T-helper 1 cell (primary cell): ENCODE results near the gene VASP.
"Not testable (repeated sequence)": the region's sequence is repeated elsewhere in the genome, so short reads cannot be mapped to it uniquely, and the experiment has no call there.

Experiments
- DNase-seq, 5 donors: peaks; one replicate each; pipeline ENCODE4 v3.0.0-alpha.2; 2012 to 2020

Gene VASP

GRCh38 chr19:45497791-45498190 lies 9.5 kb upstream of the VASP start:
- DNase-seq = no peak

GRCh38 chr19:45498411-45499195 lies 8.7 kb upstream of the VASP start, which contains the start of gene PPM1N:
Gene PPM1N, plus strand, starts transcription at chr19:45498443. Its CDS starts 30 bp downstream, at chr19:45498473.
- peak in 3 of 5 donors; percentile 58 to 74 (median 60) for DNase-seq

- peak in 3 of 5 donors; percentile 40 to 82 (median 50) for DNase-seq
These were observed 7.8 kb upstream of the VASP start for GRCh38 chr19:45499196-45500180.

GRCh38 chr19:45500918-45501729 lies 6.2 kb upstream of the VASP start:
- no peak for DNase-seq

GRCh38 chr19:45501730-45502014 lies 5.6 kb upstream of the VASP start:
- DNase-seq = no peak

GRCh38 chr19:45502111-45502510 lies 5.2 kb upstream of the VASP start:
- DNase-seq = no peak

GRCh38 chr19:45503909-45504308 lies 3.4 kb upstream of the VASP start:
- DNase-seq = no peak

GRCh38 chr19:45505151-45505995 lies 1.9 kb upstream of the VASP start:
- no peak for DNase-seq

GRCh38 chr19:45505996-45506245 lies 1.4 kb upstream of the VASP start:
- no peak for DNase-seq

- DNase-seq = peak; percentile 90 to 97 (median 96)
These were observed 862 bp upstream of the VASP start for GRCh38 chr19:45506246-45506988.

- DNase-seq = no peak
These were observed 665 bp downstream of the VASP start for GRCh38 chr19:45507872-45508416.

- peak in 3 of 5 donors; percentile 29 to 45 (median 36) for DNase-seq
These were observed 1.2 kb downstream of the VASP start for GRCh38 chr19:45508417-45508860.

- peak in 1 of 5 donors; percentile 66 for DNase-seq
These were observed 1.8 kb downstream of the VASP start for GRCh38 chr19:45508861-45509691.

GRCh38 chr19:45509692-45510015 lies 2.4 kb downstream of the VASP start:
- no peak for DNase-seq

- DNase-seq = not testable (repeated sequence)
These were observed 3.1 kb downstream of the VASP start for GRCh38 chr19:45510352-45510751.

GRCh38 chr19:45511074-45511473 lies 3.8 kb downstream of the VASP start:
- no peak for DNase-seq

GRCh38 chr19:45512881-45513483 lies 5.7 kb downstream of the VASP start:
- DNase-seq = no peak

- no peak for DNase-seq
These were observed 7.2 kb downstream of the VASP start for GRCh38 chr19:45514376-45515051.

- peak in 1 of 5 donors; percentile 33 for DNase-seq
These were observed 7.9 kb downstream of the VASP start for GRCh38 chr19:45515081-45515624.
